Neural progenitor cell (in vitro differentiated cells): ENCODE data around the gene LRRC58.

ENCODE experiments used
- EZH2phosphoT487 ChIP-seq: fragments of 200-600 bp; sonication (generic); IDR thresholded peaks from 2 replicates; pipeline ENCODE4 v1.6.1; 2017; ENCODE audit warnings: antibody characterized with exemption
- TF ChIP-seq, protein P1 (sequence below): fragments of 200-600 bp; sonication (generic); IDR thresholded peaks from 2 replicates; pipeline ENCODE4 v1.5.1; 2017; ENCODE audit warnings: antibody characterized with exemption, mild to moderate bottlenecking

DNA sequence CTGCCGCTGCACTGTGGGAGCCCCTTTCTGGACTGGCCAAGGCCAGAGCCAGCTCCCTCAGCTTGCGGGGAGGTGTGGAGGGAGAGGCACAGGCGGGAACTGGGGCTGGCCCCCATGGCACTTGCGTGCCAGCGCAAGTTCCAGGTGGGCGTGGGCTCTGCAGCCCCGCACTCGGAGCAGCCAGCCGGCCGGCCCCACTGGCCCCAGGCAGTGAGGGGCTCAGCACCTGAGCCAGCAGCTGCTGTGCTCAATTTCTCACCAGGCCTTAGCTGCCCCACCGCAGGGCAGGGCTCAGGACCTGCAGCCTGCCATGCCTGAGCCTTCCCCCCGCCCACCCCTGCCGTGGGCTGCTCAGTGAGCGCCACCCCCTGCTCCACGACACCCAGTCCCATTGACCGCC lies 59.5 kb downstream of the LRRC58 start:
- TF ChIP-seq, protein P1, sequence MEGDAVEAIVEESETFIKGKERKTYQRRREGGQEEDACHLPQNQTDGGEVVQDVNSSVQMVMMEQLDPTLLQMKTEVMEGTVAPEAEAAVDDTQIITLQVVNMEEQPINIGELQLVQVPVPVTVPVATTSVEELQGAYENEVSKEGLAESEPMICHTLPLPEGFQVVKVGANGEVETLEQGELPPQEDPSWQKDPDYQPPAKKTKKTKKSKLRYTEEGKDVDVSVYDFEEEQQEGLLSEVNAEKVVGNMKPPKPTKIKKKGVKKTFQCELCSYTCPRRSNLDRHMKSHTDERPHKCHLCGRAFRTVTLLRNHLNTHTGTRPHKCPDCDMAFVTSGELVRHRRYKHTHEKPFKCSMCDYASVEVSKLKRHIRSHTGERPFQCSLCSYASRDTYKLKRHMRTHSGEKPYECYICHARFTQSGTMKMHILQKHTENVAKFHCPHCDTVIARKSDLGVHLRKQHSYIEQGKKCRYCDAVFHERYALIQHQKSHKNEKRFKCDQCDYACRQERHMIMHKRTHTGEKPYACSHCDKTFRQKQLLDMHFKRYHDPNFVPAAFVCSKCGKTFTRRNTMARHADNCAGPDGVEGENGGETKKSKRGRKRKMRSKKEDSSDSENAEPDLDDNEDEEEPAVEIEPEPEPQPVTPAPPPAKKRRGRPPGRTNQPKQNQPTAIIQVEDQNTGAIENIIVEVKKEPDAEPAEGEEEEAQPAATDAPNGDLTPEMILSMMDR = no peak
- TF ChIP-seq EZH2phosphoT487 = no peak
